ENCODE measurements around the gene CPEB2. TPM values are rescaled to one million over a fixed set of nuclear protein-coding genes. Genes with fewer than 3 reads are reported as not detected.

The CPEB2 gene
- 4.4 TPM for polyA plus RNA-seq (2012; ENCODE audit: insufficient read length, low read depth)

- no peak for TF ChIP-seq FOXP2 (optimal IDR thresholded peaks at IDR 0.05; ENCODE audit: borderline replicate concordance, extremely low read depth, extremely low read length, insufficient read depth)
- TF ChIP-seq POLR2AphosphoS5 (IDR thresholded peaks at IDR 0.05; ENCODE audit: low read depth, low read length): peak; percentile 84
- 0 out of 2 replicates have a peak, but pooled peaks have one; percentile 24 for TF ChIP-seq TAF1 (IDR thresholded peaks at IDR 0.05; ENCODE audit: borderline replicate concordance, insufficient read depth, low read length)
- TF ChIP-seq SIN3A (IDR thresholded peaks at IDR 0.05; ENCODE audit: borderline replicate concordance, insufficient read depth, low read length): no peak
- TF ChIP-seq REST (IDR thresholded peaks at IDR 0.05; ENCODE audit: insufficient read depth in 1 of 2, low read depth in 2 of 2, low read length in 2 of 2): peak in 1 of 2 experiments; percentile 44; a peak in 1 of 4 replicates
Measured at GRCh38 chr4:15001869-15002658, at the start of gene CPEB2. Gene CPEB2, plus strand, starts transcription at chr4:15002481. Its CDS starts 193 bp downstream, at chr4:15002674.

- TF ChIP-seq TAF1 (IDR thresholded peaks at IDR 0.05; ENCODE audit: borderline replicate concordance, insufficient read depth, low read length) (no peak), SIN3A (IDR thresholded peaks at IDR 0.05; ENCODE audit: borderline replicate concordance, insufficient read depth, low read length) (no peak), FOXP2 (optimal IDR thresholded peaks at IDR 0.05; ENCODE audit: borderline replicate concordance, extremely low read depth, extremely low read length, insufficient read depth) (no peak), POLR2AphosphoS5 (IDR thresholded peaks at IDR 0.05; ENCODE audit: low read depth, low read length) (no peak), REST (IDR thresholded peaks at IDR 0.05; ENCODE audit: insufficient read depth in 1 of 2, low read depth in 2 of 2, low read length in 2 of 2) (no peak)
Measured at GRCh38 chr4:14958436-14958835, 43.8 kb upstream of the CPEB2 start.

GRCh38 chr4:14961292-14961691 lies 41.0 kb upstream of the CPEB2 start:
- TF ChIP-seq FOXP2 (optimal IDR thresholded peaks at IDR 0.05; ENCODE audit: borderline replicate concordance, extremely low read depth, extremely low read length, insufficient read depth) (no peak), TAF1 (IDR thresholded peaks at IDR 0.05; ENCODE audit: borderline replicate concordance, insufficient read depth, low read length) (no peak), REST (IDR thresholded peaks at IDR 0.05; ENCODE audit: insufficient read depth in 1 of 2, low read depth in 2 of 2, low read length in 2 of 2) (no peak), POLR2AphosphoS5 (IDR thresholded peaks at IDR 0.05; ENCODE audit: low read depth, low read length) (no peak), SIN3A (IDR thresholded peaks at IDR 0.05; ENCODE audit: borderline replicate concordance, insufficient read depth, low read length) (no peak)

- TF ChIP-seq POLR2AphosphoS5 (IDR thresholded peaks at IDR 0.05; ENCODE audit: low read depth, low read length): no peak
- no peak for TF ChIP-seq FOXP2 (optimal IDR thresholded peaks at IDR 0.05; ENCODE audit: borderline replicate concordance, extremely low read depth, extremely low read length, insufficient read depth)
- TF ChIP-seq SIN3A (IDR thresholded peaks at IDR 0.05; ENCODE audit: borderline replicate concordance, insufficient read depth, low read length): no peak
- TF ChIP-seq TAF1 (IDR thresholded peaks at IDR 0.05; ENCODE audit: borderline replicate concordance, insufficient read depth, low read length): no peak
- no peak for TF ChIP-seq REST (IDR thresholded peaks at IDR 0.05; ENCODE audit: insufficient read depth in 1 of 2, low read depth in 2 of 2, low read length in 2 of 2)
Measured at GRCh38 chr4:14965071-14965470, 37.2 kb upstream of the CPEB2 start.

Data from PFSK-1 (cell line).